ENCODE data around the gene KIF26A. TPM values are rescaled to one million over a fixed set of nuclear protein-coding genes. Genes with fewer than 3 reads are reported as not detected.

KIF26A gene
- total RNA-seq, 2 experiments from 2014 or later, result 0.89 to 0.94 TPM

- DNase-seq, result no peak
- H3K27me3 Mint-ChIP-seq, result no peaks in the 10 kb centered on the region
- no peaks in the 10 kb centered on the region for H3K9me3 Mint-ChIP-seq
- H3K4me1 Mint-ChIP-seq, result no peaks in the 10 kb centered on the region
- H3K4me3 Mint-ChIP-seq, result no peak overlapping the region
- H3K27ac Mint-ChIP-seq, result no peak overlapping the region
- H3K36me3 Mint-ChIP-seq, result no peaks in the 10 kb centered on the region
Observed at GRCh38 chr14:104161602-104162367, 23.4 kb downstream of the KIF26A start.

GRCh38 chr14:104162495-104162894 is 24.1 kb downstream of the KIF26A start:
- no peaks in the 10 kb centered on the region for H3K9me3 Mint-ChIP-seq
- no peak for DNase-seq
- H3K36me3 Mint-ChIP-seq, result no peaks in the 10 kb centered on the region
- no peaks in the 10 kb centered on the region for H3K27me3 Mint-ChIP-seq
- H3K4me3 Mint-ChIP-seq, result no peak overlapping the region
- H3K4me1 Mint-ChIP-seq, result no peaks in the 10 kb centered on the region
- no peak overlapping the region for H3K27ac Mint-ChIP-seq

- no peaks in the 10 kb centered on the region for H3K9me3 Mint-ChIP-seq
- no peak overlapping the region for H3K4me3 Mint-ChIP-seq
- no peaks in the 10 kb centered on the region for H3K36me3 Mint-ChIP-seq
- DNase-seq, result no peak
- H3K4me1 Mint-ChIP-seq, result no peaks in the 10 kb centered on the region
- H3K27me3 Mint-ChIP-seq, result no peaks in the 10 kb centered on the region
- H3K27ac Mint-ChIP-seq, result no peak overlapping the region
Observed at GRCh38 chr14:104163541-104163940, 25.2 kb downstream of the KIF26A start.

GRCh38 chr14:104164041-104164440 is 25.7 kb downstream of the KIF26A start:
- Mint-ChIP-seq H3K9me3 (no peaks in the 10 kb centered on the region), H3K27me3 (no peaks in the 10 kb centered on the region), H3K4me3 (no peak overlapping the region), H3K36me3 (no peaks in the 10 kb centered on the region), H3K27ac (no peak overlapping the region), H3K4me1 (no peaks in the 10 kb centered on the region)
- no peak for DNase-seq

- H3K9me3 Mint-ChIP-seq, result no peaks in the 10 kb centered on the region
- no peaks in the 10 kb centered on the region for H3K4me1 Mint-ChIP-seq
- no peak overlapping the region for H3K4me3 Mint-ChIP-seq
- no peaks in the 10 kb centered on the region for H3K27me3 Mint-ChIP-seq
- H3K27ac Mint-ChIP-seq, result no peak overlapping the region
- DNase-seq, result no peak
- H3K36me3 Mint-ChIP-seq, result no peaks in the 10 kb centered on the region
Observed at GRCh38 chr14:104164512-104164911, 26.1 kb downstream of the KIF26A start.

- Mint-ChIP-seq H3K9me3 (no peaks in the 10 kb centered on the region), H3K27me3 (no peaks in the 10 kb centered on the region), H3K4me1 (no peaks in the 10 kb centered on the region), H3K4me3 (no peak overlapping the region), H3K27ac (no peak overlapping the region), H3K36me3 (no peaks in the 10 kb centered on the region)
- DNase-seq, result no peak
Observed at GRCh38 chr14:104166698-104167097, 28.3 kb downstream of the KIF26A start.

- H3K9me3 Mint-ChIP-seq, result no peaks in the 10 kb centered on the region
- H3K27me3 Mint-ChIP-seq, result no peaks in the 10 kb centered on the region
- no peaks in the 10 kb centered on the region for H3K36me3 Mint-ChIP-seq
- no peaks in the 10 kb centered on the region for H3K4me1 Mint-ChIP-seq
- DNase-seq, result no peak
- no peak overlapping the region for H3K27ac Mint-ChIP-seq
- H3K4me3 Mint-ChIP-seq, result no peak overlapping the region
Observed at GRCh38 chr14:104168603-104169002, 30.2 kb downstream of the KIF26A start.

GRCh38 chr14:104169005-104169698 is 30.8 kb downstream of the KIF26A start:
- no peak overlapping the region for H3K4me3 Mint-ChIP-seq

GRCh38 chr14:104169699-104170479 is 31.5 kb downstream of the KIF26A start:
- Mint-ChIP-seq H3K4me1 (no peaks in the 10 kb centered on the region), H3K9me3 (no peaks in the 10 kb centered on the region), H3K27ac (no peak overlapping the region), H3K27me3 (no peaks in the 10 kb centered on the region), H3K36me3 (no peaks in the 10 kb centered on the region), H3K4me3 (no peak overlapping the region)
- no peak for DNase-seq

More at GRCh38 chr14:104169005-104169698, 30.8 kb downstream of the KIF26A start:
- no peak for DNase-seq
- Mint-ChIP-seq H3K27me3 (no peaks in the 10 kb centered on the region), H3K27ac (no peak overlapping the region), H3K4me1 (no peaks in the 10 kb centered on the region), H3K9me3 (no peaks in the 10 kb centered on the region), H3K36me3 (no peaks in the 10 kb centered on the region)

- Mint-ChIP-seq H3K4me3 (no peak overlapping the region), H3K4me1 (no peaks in the 10 kb centered on the region), H3K9me3 (no peaks in the 10 kb centered on the region), H3K27me3 (no peaks in the 10 kb centered on the region), H3K27ac (no peak overlapping the region), H3K36me3 (no peaks in the 10 kb centered on the region)
- DNase-seq, result no peak
Observed at GRCh38 chr14:104171029-104171697, 32.8 kb downstream of the KIF26A start.

- H3K36me3 Mint-ChIP-seq, result no peaks in the 10 kb centered on the region
Observed at GRCh38 chr14:104171895-104172294, 33.5 kb downstream of the KIF26A start.

GRCh38 chr14:104172349-104172748 is 34.0 kb downstream of the KIF26A start:
- Mint-ChIP-seq H3K36me3 (no peaks in the 10 kb centered on the region), H3K27me3 (no peaks in the 10 kb centered on the region), H3K27ac (no peak overlapping the region), H3K9me3 (no peaks in the 10 kb centered on the region), H3K4me1 (no peaks in the 10 kb centered on the region), H3K4me3 (no peak overlapping the region)
- no peak for DNase-seq

More at GRCh38 chr14:104171895-104172294, 33.5 kb downstream of the KIF26A start:
- H3K9me3 Mint-ChIP-seq, result no peaks in the 10 kb centered on the region
- no peak for DNase-seq
- H3K27ac Mint-ChIP-seq, result no peak overlapping the region
- no peak overlapping the region for H3K4me3 Mint-ChIP-seq
- no peaks in the 10 kb centered on the region for H3K4me1 Mint-ChIP-seq
- H3K27me3 Mint-ChIP-seq, result no peaks in the 10 kb centered on the region

- Mint-ChIP-seq H3K27ac (no peak overlapping the region), H3K4me3 (no peak overlapping the region), H3K36me3 (no peaks in the 10 kb centered on the region), H3K9me3 (no peaks in the 10 kb centered on the region), H3K4me1 (no peaks in the 10 kb centered on the region), H3K27me3 (no peaks in the 10 kb centered on the region)
- DNase-seq, result no peak
Observed at GRCh38 chr14:104172880-104173279, 34.5 kb downstream of the KIF26A start.

GRCh38 chr14:104174051-104174450 is 35.7 kb downstream of the KIF26A start:
- Mint-ChIP-seq H3K27me3 (no peaks in the 10 kb centered on the region), H3K9me3 (no peaks in the 10 kb centered on the region), H3K27ac (no peak overlapping the region), H3K4me1 (no peaks in the 10 kb centered on the region), H3K36me3 (no peaks in the 10 kb centered on the region), H3K4me3 (no peak overlapping the region)
- DNase-seq, result no peak

GRCh38 chr14:104175041-104175440 is 36.7 kb downstream of the KIF26A start:
- no peaks in the 10 kb centered on the region for H3K4me1 Mint-ChIP-seq
- no peaks in the 10 kb centered on the region for H3K36me3 Mint-ChIP-seq
- DNase-seq, result no peak
- no peaks in the 10 kb centered on the region for H3K27me3 Mint-ChIP-seq
- no peak overlapping the region for H3K4me3 Mint-ChIP-seq
- H3K27ac Mint-ChIP-seq, result no peak overlapping the region
- H3K9me3 Mint-ChIP-seq, result no peaks in the 10 kb centered on the region
